HG03139 (cell line): ENCODE results near the gene CDH23.
"Not testable (repeated sequence)": the region's sequence is repeated elsewhere in the genome, so short reads cannot be mapped to it uniquely, and the experiment has no call there.

Source experiments
- ATAC-seq: cut with Tn5 transposase; IDR thresholded peaks from one replicate; pipeline ENCODE4 v1.9.1; 2021; ENCODE audit not compliant: unreplicated experiment

The CDH23 gene

GRCh38 chr10:71396711-71397295 lies at the start of gene CDH23:
Gene CDH23, plus strand, starts transcription at chr10:71396920. Its CDS starts 42,912 bp downstream, at chr10:71439832.
- ATAC-seq = no peak

GRCh38 chr10:71347587-71348395 lies 48.9 kb upstream of the CDH23 start:
- ATAC-seq = no peak

- no peak for ATAC-seq
Observed at GRCh38 chr10:71348850-71349249, 47.9 kb upstream of the CDH23 start.

- ATAC-seq = no peak
Observed at GRCh38 chr10:71349406-71349805, 47.3 kb upstream of the CDH23 start.

GRCh38 chr10:71351087-71351486 lies 45.6 kb upstream of the CDH23 start:
- no peak for ATAC-seq

GRCh38 chr10:71351628-71352319 lies 44.9 kb upstream of the CDH23 start:
- no peak for ATAC-seq

- no peak for ATAC-seq
Observed at GRCh38 chr10:71353639-71354038, 43.1 kb upstream of the CDH23 start.

- ATAC-seq = no peak
Observed at GRCh38 chr10:71354776-71355175, 41.9 kb upstream of the CDH23 start.

- no peak for ATAC-seq
Observed at GRCh38 chr10:71355886-71356285, 40.8 kb upstream of the CDH23 start.

GRCh38 chr10:71357792-71358265 lies 38.9 kb upstream of the CDH23 start:
- no peak for ATAC-seq

- no peak for ATAC-seq
Observed at GRCh38 chr10:71358277-71358676, 38.4 kb upstream of the CDH23 start.

GRCh38 chr10:71358906-71359305 lies 37.8 kb upstream of the CDH23 start:
- not testable (repeated sequence) for ATAC-seq

GRCh38 chr10:71359364-71360046 lies 37.2 kb upstream of the CDH23 start:
- ATAC-seq = no peak

GRCh38 chr10:71360735-71361134 lies 36.0 kb upstream of the CDH23 start:
- no peak for ATAC-seq

GRCh38 chr10:71361581-71361980 lies 35.1 kb upstream of the CDH23 start:
- no peak for ATAC-seq

GRCh38 chr10:71362141-71362540 lies 34.6 kb upstream of the CDH23 start:
- no peak for ATAC-seq

- no peak for ATAC-seq
Observed at GRCh38 chr10:71363936-71364335, 32.8 kb upstream of the CDH23 start.

GRCh38 chr10:71365366-71365765 lies 31.4 kb upstream of the CDH23 start:
- no peak for ATAC-seq

GRCh38 chr10:71366690-71367089 lies 30.0 kb upstream of the CDH23 start:
- no peak for ATAC-seq

GRCh38 chr10:71367271-71367670 lies 29.4 kb upstream of the CDH23 start:
- no peak for ATAC-seq

GRCh38 chr10:71368176-71368575 lies 28.5 kb upstream of the CDH23 start:
- ATAC-seq = no peak
